Loucy (cell line): ENCODE measurements around the gene PLEKHH1.

Experiments
- H2AFZ ChIP-seq: fragments of 200-600 bp; sonication (generic); 2 replicates; pipeline ENCODE4 v1.6.0; 2016; ENCODE audit warnings: antibody characterized with exemption, mild to moderate bottlenecking, low read length, moderate library complexity
- H3F3A ChIP-seq: fragments of 200-600 bp; 2 replicates; pipeline ENCODE4 v1.6.0; 2016; ENCODE audit warnings: antibody characterized with exemption, low read depth, mild to moderate bottlenecking
- H3K27me3 ChIP-seq: fragments of 200-600 bp; sonication (generic); 2 replicates; pipeline ENCODE4 v1.6.1; 2014; ENCODE audit warnings: low read length, mild to moderate bottlenecking; ENCODE audit not compliant: insufficient read depth, poor library complexity, severe bottlenecking
- H3K36me3 ChIP-seq: fragments of 200-600 bp; sonication (generic); 2 replicates; pipeline ENCODE4 v1.6.1; 2016; ENCODE audit warnings: low read length; ENCODE audit not compliant: insufficient read depth
- H3K4me1 ChIP-seq: fragments of 200-600 bp; sonication (generic); 2 replicates; pipeline ENCODE4 v1.5.1; 2014; ENCODE audit warnings: low read length, mild to moderate bottlenecking; ENCODE audit not compliant: insufficient read depth, poor library complexity, severe bottlenecking
- H3K4me2 ChIP-seq: fragments of 200-600 bp; sonication (generic); 2 replicates; pipeline ENCODE4 v1.6.0; 2014; ENCODE audit warnings: antibody characterized with exemption, low read length, low read depth, mild to moderate bottlenecking; ENCODE audit not compliant: poor library complexity, severe bottlenecking
- H3K4me3 ChIP-seq: fragments of 200-600 bp; sonication (generic); 2 replicates; pipeline ENCODE4 v1.5.1; 2014; ENCODE audit warnings: low read length, mild to moderate bottlenecking, mixed read lengths; ENCODE audit not compliant: poor library complexity, severe bottlenecking
- H3K79me2 ChIP-seq: fragments of 200-600 bp; sonication (generic); 2 replicates; pipeline ENCODE4 v1.6.1; 2014; ENCODE audit warnings: low read length; ENCODE audit not compliant: insufficient read depth
- H3K9ac ChIP-seq: fragments of 200-600 bp; sonication (generic); 2 replicates; pipeline ENCODE4 v1.6.0; 2014; ENCODE audit warnings: mild to moderate bottlenecking, low read depth, low read length, moderate library complexity; ENCODE audit not compliant: poor library complexity, severe bottlenecking
- H3K9me2 ChIP-seq: fragments of 200-600 bp; sonication (generic); replicated peaks from 2 replicates; pipeline ENCODE4 v1.6.1; 2016; ENCODE audit warnings: low read depth, low read length, mixed read lengths
- H3K9me3 ChIP-seq: fragments of 200-600 bp; sonication (generic); 2 replicates; pipeline ENCODE4 v1.6.1; 2014; ENCODE audit warnings: mild to moderate bottlenecking, antibody characterized with exemption, low read length, low read depth; ENCODE audit not compliant: insufficient read depth
- H4K20me1 ChIP-seq: fragments of 200-600 bp; sonication (generic); 2 replicates; pipeline ENCODE4 v1.6.0; 2014; ENCODE audit warnings: antibody characterized with exemption, low read length, mild to moderate bottlenecking; ENCODE audit not compliant: insufficient read depth, poor library complexity, severe bottlenecking
- CTCF ChIP-seq: fragments of 200-600 bp; sonication (generic); conservative IDR thresholded peaks from 2 replicates; pipeline ENCODE4 v1.5.1; 2014; ENCODE audit warnings: mild to moderate bottlenecking, antibody characterized with exemption, low read length
- EZH2phosphoT487 ChIP-seq: fragments of 200-600 bp; IDR thresholded peaks from 2 replicates; pipeline ENCODE4 v1.6.1; 2018; ENCODE audit warnings: antibody characterized with exemption, mild to moderate bottlenecking, moderate library complexity, borderline replicate concordance

PLEKHH1 gene

DNA sequence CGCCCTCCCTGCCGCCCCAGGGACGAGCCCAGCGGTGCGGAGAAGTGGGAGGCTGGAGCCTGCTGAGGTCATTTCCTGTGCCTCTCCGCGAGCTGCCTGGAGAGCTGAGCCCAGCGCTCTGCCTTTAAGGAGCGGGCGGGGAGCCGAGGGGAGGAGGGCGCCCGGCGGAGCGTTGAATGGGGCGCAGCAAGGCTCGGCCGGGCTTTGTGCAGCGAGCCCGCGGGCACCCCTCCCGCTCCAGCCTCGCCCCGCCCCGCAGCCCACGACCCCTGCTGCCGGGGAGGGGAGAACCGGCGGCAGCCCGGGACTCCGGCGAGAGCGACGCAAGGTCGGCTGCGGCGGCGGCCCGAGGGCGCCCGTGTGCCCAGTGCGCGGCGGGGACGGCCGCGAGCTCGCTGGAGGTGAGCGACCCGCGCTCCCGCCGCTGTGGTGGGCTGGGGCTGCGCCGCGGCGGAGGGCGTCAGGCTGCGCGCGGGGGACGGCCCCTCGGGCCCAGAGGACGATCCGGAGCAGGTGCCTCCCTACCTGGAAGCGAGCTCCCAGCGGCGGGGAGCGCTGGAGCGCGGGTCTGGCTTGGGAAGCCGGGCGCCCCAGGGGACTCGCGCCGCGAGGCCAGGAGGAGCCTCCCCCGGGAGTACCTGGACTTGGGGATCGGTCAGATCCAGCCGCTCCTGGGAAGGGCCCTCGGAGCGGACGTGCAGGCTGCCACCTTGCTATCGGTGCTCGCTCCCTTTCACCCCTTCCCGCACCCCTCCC is at the start of gene PLEKHH1:
Gene PLEKHH1 (plus strand): TSS at position 293 of the 756 bp plus-strand sequence. CDS start 8,578 bp downstream, outside the sequence.
- peak within 1 kb of the TSS; percentile 69 for H2AFZ ChIP-seq
- H3K27me3 ChIP-seq, result peaks cover 22% of the 10 kb centered on the region
- no peaks in the 10 kb centered on the region for H3K9me3 ChIP-seq
- H3K9me2 ChIP-seq, result no peaks in the 10 kb centered on the region
- no peaks in the 10 kb centered on the region for H3K36me3 ChIP-seq
- H3K4me1 ChIP-seq, result no peaks in the 10 kb centered on the region
- peak within 1 kb of the TSS; percentile 70 for H3K4me2 ChIP-seq
- no peaks in the 10 kb centered on the region for H3F3A ChIP-seq
- TF ChIP-seq EZH2phosphoT487 (no peak), CTCF (no peak)
- no peak within 1 kb of the TSS for H3K9ac ChIP-seq
- H3K79me2 ChIP-seq, result no peaks in the 10 kb centered on the region
- peak within 1 kb of the TSS; percentile 64 for H3K4me3 ChIP-seq
- no peaks in the 10 kb centered on the region for H4K20me1 ChIP-seq

DNA sequence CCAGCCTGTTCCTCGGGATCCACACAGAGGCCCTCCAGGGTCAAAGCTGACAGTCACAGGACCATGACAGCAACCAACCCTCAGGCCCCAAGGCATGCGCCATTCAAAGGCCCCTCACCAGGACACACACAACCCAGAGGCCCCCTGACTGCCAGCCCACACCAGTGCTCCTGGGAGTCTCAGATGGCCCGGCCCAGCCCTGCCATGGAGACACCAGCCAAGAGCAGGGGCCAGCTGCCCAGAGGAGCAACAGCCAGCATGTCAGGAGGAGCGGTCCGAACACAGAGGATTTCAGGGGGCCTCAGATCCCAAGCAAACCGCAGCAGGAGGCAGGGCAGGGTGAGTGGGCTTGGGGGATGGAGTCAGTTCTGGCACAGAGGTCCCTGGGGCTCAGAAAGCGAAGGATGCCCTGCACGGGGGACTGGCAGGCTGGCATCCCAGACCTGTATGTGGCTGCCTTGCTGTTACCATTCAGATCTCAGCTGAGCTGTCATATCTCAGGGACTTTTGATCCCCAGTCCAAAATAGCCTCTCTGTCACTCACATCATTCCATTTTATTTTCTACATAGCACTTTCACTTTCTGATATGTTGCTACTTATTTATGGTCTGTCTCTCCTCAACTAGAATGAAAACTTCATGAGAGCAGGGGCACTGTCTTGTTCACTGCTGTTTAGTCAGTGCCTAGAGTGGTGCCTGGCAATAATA is 49.4 kb upstream of the PLEKHH1 start:
- Histone ChIP-seq H3K4me2 (no peak overlapping the region), H3K9me3 (no peaks in the 10 kb centered on the region), H3F3A (no peaks in the 10 kb centered on the region), H3K9ac (no peak overlapping the region), H2AFZ (no peak overlapping the region), H3K27me3 (no peaks in the 10 kb centered on the region), H4K20me1 (no peaks in the 10 kb centered on the region), H3K9me2 (no peaks in the 10 kb centered on the region), H3K4me3 (no peak overlapping the region), H3K36me3 (no peaks in the 10 kb centered on the region; the same call in 1 of the 2 replicates), H3K79me2 (peaks cover 17% of the 10 kb centered on the region), H3K4me1 (peaks cover 30% of the 10 kb centered on the region)
- no peak for TF ChIP-seq EZH2phosphoT487
- no peak for TF ChIP-seq CTCF

GRCh38 chr14:67485501-67486095 is 47.5 kb upstream of the PLEKHH1 start:
- Histone ChIP-seq H3K9me2 (no peaks in the 10 kb centered on the region), H3K27me3 (no peaks in the 10 kb centered on the region), H3K4me1 (peaks cover 38% of the 10 kb centered on the region), H3K9ac (peak overlapping the region; percentile 48), H3K4me3 (no peak overlapping the region), H3K9me3 (no peaks in the 10 kb centered on the region), H3F3A (no peaks in the 10 kb centered on the region), H4K20me1 (no peaks in the 10 kb centered on the region), H2AFZ (no peak overlapping the region), H3K4me2 (peak overlapping the region; percentile 29), H3K79me2 (peaks cover 17% of the 10 kb centered on the region), H3K36me3 (no peaks in the 10 kb centered on the region; the same call in 1 of the 2 replicates)
- TF ChIP-seq CTCF (no peak; the same call in 1 of the 2 replicates), EZH2phosphoT487 (no peak)
